HG02763 (cell line): ENCODE measurements around the gene PTPRJ.

Source experiments
- ATAC-seq: cut with Tn5 transposase; IDR thresholded peaks from one replicate; pipeline ENCODE4 v1.9.1; 2021; ENCODE audit warnings: mild to moderate bottlenecking, moderate library complexity; ENCODE audit not compliant: unreplicated experiment

The PTPRJ gene

GRCh38 chr11:47967577-47968525 is 12.5 kb upstream of the PTPRJ start:
- no peak for ATAC-seq

- no peak for ATAC-seq
Measured at GRCh38 chr11:47969401-47969800, 11.0 kb upstream of the PTPRJ start.

GRCh38 chr11:47971501-47971900 is 8.9 kb upstream of the PTPRJ start:
- ATAC-seq: no peak

GRCh38 chr11:47973173-47973572 is 7.2 kb upstream of the PTPRJ start:
- no peak for ATAC-seq

GRCh38 chr11:47976931-47977330 is 3.4 kb upstream of the PTPRJ start:
- ATAC-seq: no peak

GRCh38 chr11:47977623-47978022 is 2.7 kb upstream of the PTPRJ start:
- no peak for ATAC-seq

GRCh38 chr11:47979378-47980087 is 826 bp upstream of the PTPRJ start:
- no peak for ATAC-seq

GRCh38 chr11:47980907-47981621 is 705 bp downstream of the PTPRJ start:
- ATAC-seq: no peak

GRCh38 chr11:47981667-47982404 is 1.5 kb downstream of the PTPRJ start:
- no peak for ATAC-seq

- no peak for ATAC-seq
Measured at GRCh38 chr11:47982616-47983015, 2.3 kb downstream of the PTPRJ start.

GRCh38 chr11:47983464-47984397 is 3.4 kb downstream of the PTPRJ start:
- no peak for ATAC-seq

- no peak for ATAC-seq
Measured at GRCh38 chr11:47986219-47986618, 5.9 kb downstream of the PTPRJ start.

GRCh38 chr11:47986742-47987141 is 6.4 kb downstream of the PTPRJ start:
- ATAC-seq: no peak

- ATAC-seq: no peak
Measured at GRCh38 chr11:47987310-47987709, 7.0 kb downstream of the PTPRJ start.

GRCh38 chr11:47987781-47988180 is 7.4 kb downstream of the PTPRJ start:
- no peak for ATAC-seq

GRCh38 chr11:47989779-47990178 is 9.4 kb downstream of the PTPRJ start:
- no peak for ATAC-seq

- no peak for ATAC-seq
Measured at GRCh38 chr11:47991266-47991830, 11.0 kb downstream of the PTPRJ start.

- no peak for ATAC-seq
Measured at GRCh38 chr11:47991894-47992293, 11.5 kb downstream of the PTPRJ start.
